ENCODE results near the gene ZC3HAV1. TPM values are rescaled to one million over a fixed set of nuclear protein-coding genes. Genes with fewer than 3 reads are reported as not detected.

ZC3HAV1 gene
- total RNA-seq, 6 donors from 2014 or later, result 30.2 to 47.6 (median 33.5) TPM

- H3K27me3 ChIP-seq, result no peaks in the 10 kb centered on the region
- no peak overlapping the region for H3K27ac ChIP-seq
- H3K4me1 ChIP-seq, result peaks cover 6 to 27% (median 18%) of the 10 kb centered on the region in 4 donors
- no peaks in the 10 kb centered on the region for H3K9me3 ChIP-seq
- ATAC-seq (ENCODE audit: low FRiP score in 2 of 2) (no peak), DNase-seq (no peak)
- WGBS, 2 donors, result 94 to 96% methylated on average over 2 of the region's 2 CpGs
- H3K4me3 ChIP-seq, result no peak overlapping the region
- H3K36me3 ChIP-seq, result peaks cover 18 to 54% (median 40%) of the 10 kb centered on the region in 4 donors
- TF ChIP-seq POLR2A (IDR thresholded peaks at IDR 0.05) (no peak), EP300 (IDR thresholded peaks at IDR 0.05) (no peak), POLR2AphosphoS5 (IDR thresholded peaks at IDR 0.05) (no peak), CTCF (IDR thresholded peaks at IDR 0.05) (no peak)
Observed at GRCh38 chr7:139089118-139089517, 20.4 kb downstream of the ZC3HAV1 start.

- no peaks in the 10 kb centered on the region for H3K9me3 ChIP-seq
- no peak overlapping the region for H3K27ac ChIP-seq
- no peak overlapping the region for H3K4me3 ChIP-seq
- WGBS, 2 donors, result 87 to 96% methylated on average over 2 of the region's 2 CpGs
- H3K27me3 ChIP-seq, result no peaks in the 10 kb centered on the region
- H3K36me3 ChIP-seq, result peaks cover 27 to 63% (median 48%) of the 10 kb centered on the region in 4 donors
- DNase-seq, result no peak
- peaks cover 6 to 26% (median 13%) of the 10 kb centered on the region in 4 donors for H3K4me1 ChIP-seq
- TF ChIP-seq POLR2AphosphoS5 (IDR thresholded peaks at IDR 0.05) (no peak), CTCF (IDR thresholded peaks at IDR 0.05) (no peak), EP300 (IDR thresholded peaks at IDR 0.05) (no peak), POLR2A (IDR thresholded peaks at IDR 0.05) (no peak)
- ATAC-seq (ENCODE audit: low FRiP score in 2 of 2), result no peak
Observed at GRCh38 chr7:139088268-139088667, 21.3 kb downstream of the ZC3HAV1 start.

GRCh38 chr7:139087212-139087611 is 22.3 kb downstream of the ZC3HAV1 start:
- 79 to 98% methylated on average over 3 of the region's 3 CpGs for WGBS, 2 donors
- no peak for DNase-seq
- Histone ChIP-seq H3K4me3 (no peak overlapping the region), H3K27ac (no peak overlapping the region), H3K9me3 (no peaks in the 10 kb centered on the region), H3K27me3 (no peaks in the 10 kb centered on the region), H3K4me1 (peaks cover under 1 to 16% (median 6%) of the 10 kb centered on the region in 4 donors), H3K36me3 (peaks cover 36 to 73% (median 54%) of the 10 kb centered on the region in 4 donors)
- ATAC-seq (ENCODE audit: low FRiP score in 2 of 2), result no peak
- TF ChIP-seq POLR2AphosphoS5 (IDR thresholded peaks at IDR 0.05) (no peak), CTCF (IDR thresholded peaks at IDR 0.05) (no peak), EP300 (IDR thresholded peaks at IDR 0.05) (no peak), POLR2A (IDR thresholded peaks at IDR 0.05) (no peak)

- TF ChIP-seq EP300 (IDR thresholded peaks at IDR 0.05) (no peak), POLR2AphosphoS5 (IDR thresholded peaks at IDR 0.05) (no peak), POLR2A (IDR thresholded peaks at IDR 0.05) (no peak)
- Histone ChIP-seq H3K27ac (no peak overlapping the region), H3K4me3 (no peak overlapping the region), H3K36me3 (peaks cover 36 to 81% (median 54%) of the 10 kb centered on the region in 4 donors), H3K9me3 (no peaks in the 10 kb centered on the region), H3K27me3 (no peaks in the 10 kb centered on the region), H3K4me1 (peaks cover 0 to 13% (median 2%) of the 10 kb centered on the region in 4 donors)
- WGBS, 2 donors, result 53 to 92% methylated on average over 2 of the region's 2 CpGs
- DNase-seq (no peak), ATAC-seq (ENCODE audit: low FRiP score in 2 of 2) (no peak)
Observed at GRCh38 chr7:139086454-139086853, 23.1 kb downstream of the ZC3HAV1 start.

GRCh38 chr7:139084709-139085108 is 24.8 kb downstream of the ZC3HAV1 start:
- Histone ChIP-seq H3K27ac (no peak overlapping the region), H3K4me3 (no peak overlapping the region), H3K9me3 (no peaks in the 10 kb centered on the region), H3K27me3 (no peaks in the 10 kb centered on the region), H3K36me3 (peaks cover 37 to 97% (median 68%) of the 10 kb centered on the region in 4 donors), H3K4me1 (peaks cover 0 to 13% (median 0%) of the 10 kb centered on the region in 4 donors)
- TF ChIP-seq EP300 (IDR thresholded peaks at IDR 0.05), result no peak
- TF ChIP-seq POLR2A (IDR thresholded peaks at IDR 0.05), result no peak
- no peak for TF ChIP-seq CTCF (IDR thresholded peaks at IDR 0.05)
- TF ChIP-seq POLR2AphosphoS5 (IDR thresholded peaks at IDR 0.05), result no peak
- no peak for ATAC-seq (ENCODE audit: low FRiP score in 2 of 2)
- no peak for DNase-seq
- 90 to 97% methylated on average over 5 of the region's 5 CpGs for WGBS, 2 donors

All from upper lobe of left lung (tissue), 6 donors.